Esophagus muscularis mucosa (tissue), 4 donors: Measurements from ENCODE around the gene IFFO2. TPM values are rescaled to one million over a fixed set of nuclear protein-coding genes. Genes with fewer than 3 reads are reported as not detected.

Experiments
- DNase-seq: peaks from one replicate; pipeline ENCODE4 v3.0.0-alpha.2; 2017; ENCODE audit errors: extremely low spot score
- H3K27ac ChIP-seq, 4 donors: fragments of 200-600 bp; sonication (generic); replicated peaks in 1 of 4; 1 replicate in 3 of 4; 2 replicates in 1 of 4; pipeline ENCODE4 v1.5.1; 2016 to 2019; ENCODE audit warnings: mild to moderate bottlenecking in 1 of 4
- H3K27me3 ChIP-seq, 4 donors: fragments of 200-600 bp; sonication (generic); one replicate each; pipeline versions ENCODE4 v1.5.1 to v1.6.0; 2016 to 2019
- H3K36me3 ChIP-seq, 4 donors: fragments of 200-600 bp; sonication (generic); one replicate each; pipeline ENCODE4 v1.5.1; 2016 to 2019
- H3K4me1 ChIP-seq, 4 donors: fragments of 200-600 bp; sonication (generic); one replicate each; pipeline ENCODE4 v1.5.1; 2016 to 2019
- H3K4me3 ChIP-seq, 4 donors: fragments of 200-600 bp; sonication (generic); 1 replicate in 2 of 4; 2 replicates in 2 of 4; pipeline ENCODE4 v1.5.1; 2016 to 2019; ENCODE audit warnings: mild to moderate bottlenecking in 4 of 4, moderate library complexity in 1 of 4
- H3K9me3 ChIP-seq, 4 donors: fragments of 200-600 bp; sonication (generic); 1 replicate in 3 of 4; 2 replicates in 1 of 4; pipeline ENCODE4 v1.5.1; 2016 to 2019
- CTCF ChIP-seq, 3 experiments: fragments of 200-600 bp in 2 of 3; fragments of 450-650 bp in 1 of 3; sonication (generic) in 2 of 3; IDR thresholded peaks; one replicate each; pipeline ENCODE4 v1.5.1; 2017 to 2019; ENCODE audit warnings: antibody characterized with exemption in 3 of 3, mild to moderate bottlenecking in 2 of 3, moderate library complexity in 1 of 3
- EP300 ChIP-seq: sonication (generic); formaldehyde crosslinking; IDR thresholded peaks from one replicate; pipeline ENCODE4 v1.6.1; 2017; ENCODE audit warnings: antibody characterized with exemption
- POLR2A ChIP-seq: fragments of 450-650 bp; IDR thresholded peaks from one replicate; pipeline ENCODE4 v1.6.1; 2017; ENCODE audit warnings: antibody characterized with exemption, moderate library complexity, mild to moderate bottlenecking, low read depth
- POLR2AphosphoS5 ChIP-seq, 2 donors: sonication (generic); formaldehyde crosslinking; IDR thresholded peaks; one replicate each; pipeline ENCODE4 v1.6.1; 2017; ENCODE audit warnings: antibody characterized with exemption in 2 of 2
- WGBS: methylation state at CpG from one replicate; pipeline ENCODE4 v1.1.5; 2018; 5-methylcytosine and 5-hydroxymethylcytosine counted together
- intact Hi-C: fragments of 100-400 bp; cut with DNase I; formaldehyde crosslinking; loops from one replicate; pipeline ENCODE4 v1.15.1; 2023
- total RNA-seq, 4 donors: library from RNA; depleted of rRNA; stranded (reverse); fragments of >200 nt; gene quantifications; one replicate each; pipeline versions ENCODE4 v1.1.0 to v1.2.1, GENCODE V29; 2016

IFFO2 gene
- total RNA-seq, 4 donors from 2014 or later: 9.6 to 40.3 (median 16.3) TPM

DNA sequence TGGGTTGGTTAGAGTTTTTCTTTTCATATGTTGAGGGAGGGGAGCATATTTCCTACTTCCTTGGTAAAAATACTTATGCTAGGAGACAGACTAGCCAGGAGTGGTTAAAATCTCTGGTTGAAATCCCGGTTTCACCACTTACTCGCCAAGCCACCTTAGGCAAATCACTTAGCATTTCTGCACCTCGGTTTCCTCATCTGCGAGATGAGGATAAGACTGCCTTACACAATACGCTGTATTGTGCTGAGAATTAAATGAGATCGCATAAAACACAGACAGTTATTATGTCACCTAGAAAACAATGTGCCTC is 1.4 kb downstream of the IFFO2 start:
- Histone ChIP-seq H3K9me3 (no peaks in the 10 kb centered on the region), H3K27ac (peak overlapping the region; percentile 85 to 95 (median 94)), H3K4me1 (peaks cover 48 to 66% (median 64%) of the 10 kb centered on the region in 4 donors), H3K27me3 (no peaks in the 10 kb centered on the region), H3K4me3 (peak overlapping the region; percentile 79 to 93 (median 86)), H3K36me3 (no peaks in the 10 kb centered on the region)
- WGBS: 25% methylated on average over 6 of the region's 6 CpGs
- intact Hi-C loops: loop anchor here (5.0 kb wide), 1 partner anchor 33 kb away; no protein-coding TSS in a partner anchor
- no peak for DNase-seq
- no peak for TF ChIP-seq POLR2AphosphoS5 (IDR thresholded peaks at IDR 0.05)
- TF ChIP-seq EP300: no peak
- TF ChIP-seq CTCF (IDR thresholded peaks at IDR 0.05): no peak
- no peak for TF ChIP-seq POLR2A

DNA sequence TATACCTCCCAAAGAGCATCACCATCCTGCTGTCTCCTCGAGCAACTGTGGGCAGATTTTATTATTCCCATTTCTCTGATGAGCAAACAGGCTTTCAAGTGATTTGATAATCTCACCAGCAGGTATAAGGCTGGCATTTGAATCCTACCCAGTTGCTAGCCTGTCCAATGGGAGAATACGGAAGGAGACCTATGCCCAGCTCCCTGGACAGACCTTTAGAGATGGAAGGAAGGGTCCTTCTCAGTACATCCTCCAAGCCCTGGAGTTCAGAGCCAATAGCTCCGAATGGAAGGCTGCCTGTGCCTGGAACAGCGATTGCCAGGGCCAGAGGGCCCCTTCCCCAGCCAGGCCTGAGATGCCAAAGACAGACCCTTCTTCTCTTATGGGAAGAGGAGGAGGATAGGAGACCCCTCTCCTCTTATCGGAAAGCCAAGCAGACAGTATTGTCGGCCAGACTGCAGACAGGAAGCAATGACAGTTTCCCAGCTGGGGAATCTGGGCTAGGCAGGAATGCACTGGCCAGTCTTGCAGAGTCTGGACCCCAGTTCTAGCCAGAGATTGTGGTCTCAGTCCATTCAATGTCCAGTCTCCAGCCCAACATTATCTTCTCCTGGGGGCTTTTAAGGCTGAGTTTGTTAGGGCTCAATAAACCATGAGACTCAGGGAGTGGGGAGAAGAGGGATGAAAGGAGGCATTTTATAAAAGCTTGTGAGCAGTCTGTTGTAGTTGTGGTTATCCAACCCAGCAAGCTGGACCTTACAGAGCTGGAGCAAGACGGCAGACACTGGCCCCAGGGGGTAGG is 2.0 kb downstream of the IFFO2 start:
- TF ChIP-seq EP300 (no peak), POLR2A (no peak), POLR2AphosphoS5 (IDR thresholded peaks at IDR 0.05) (peak in 1 of 2 donors; percentile 12), CTCF (IDR thresholded peaks at IDR 0.05) (no peak)
- intact Hi-C loops: loop anchor here (5.0 kb wide), 1 partner anchor 32 kb away; no protein-coding TSS in a partner anchor
- 35% methylated on average over 6 of the region's 7 CpGs for WGBS
- peaks cover 54 to 72% (median 70%) of the 10 kb centered on the region in 4 donors for H3K4me1 ChIP-seq
- peak overlapping the region; percentile 79 to 93 (median 86) for H3K4me3 ChIP-seq
- H3K27ac ChIP-seq: peak overlapping the region; percentile 85 to 95 (median 94)
- H3K36me3 ChIP-seq: no peaks in the 10 kb centered on the region
- no peak for DNase-seq
- no peaks in the 10 kb centered on the region for H3K9me3 ChIP-seq
- H3K27me3 ChIP-seq: no peaks in the 10 kb centered on the region

- WGBS: 81% methylated on average over 9 of the region's 11 CpGs
- DNase-seq: no peak
- H3K27ac ChIP-seq: peak overlapping the region; percentile 85 to 95 (median 94)
- peak overlapping the region; percentile 79 to 93 (median 86) for H3K4me3 ChIP-seq
- TF ChIP-seq POLR2A (no peak), POLR2AphosphoS5 (IDR thresholded peaks at IDR 0.05) (no peak), EP300 (no peak), CTCF (IDR thresholded peaks at IDR 0.05) (no peak)
- H3K36me3 ChIP-seq: no peaks in the 10 kb centered on the region
- H3K27me3 ChIP-seq: no peaks in the 10 kb centered on the region
- H3K9me3 ChIP-seq: no peaks in the 10 kb centered on the region
- intact Hi-C loops: no loop called here
- peaks cover 61 to 79% (median 77%) of the 10 kb centered on the region in 4 donors for H3K4me1 ChIP-seq
These were observed 2.7 kb downstream of the IFFO2 start for GRCh38 chr1:18953731-18954231.

- intact Hi-C loops: no loop called here
- WGBS: 50% methylated on average over 8 of the region's 8 CpGs
- H3K4me1 ChIP-seq: peaks cover 72 to 89% (median 88%) of the 10 kb centered on the region in 4 donors
These were observed 4.6 kb downstream of the IFFO2 start for GRCh38 chr1:18951818-18952391.

More at GRCh38 chr1:18951818-18952391, 4.6 kb downstream of the IFFO2 start:
- TF ChIP-seq CTCF (IDR thresholded peaks at IDR 0.05): no peak
- TF ChIP-seq POLR2AphosphoS5 (IDR thresholded peaks at IDR 0.05): no peak
- no peak for TF ChIP-seq POLR2A
- no peak for TF ChIP-seq EP300
- Histone ChIP-seq H3K4me3 (no peak overlapping the region), H3K9me3 (no peaks in the 10 kb centered on the region), H3K27me3 (no peaks in the 10 kb centered on the region), H3K36me3 (no peaks in the 10 kb centered on the region), H3K27ac (peak overlapping the region; percentile 85 to 95 (median 94))
- DNase-seq: no peak
